ENCODE measurements around the gene EFNA4.

Gene EFNA4

DNA sequence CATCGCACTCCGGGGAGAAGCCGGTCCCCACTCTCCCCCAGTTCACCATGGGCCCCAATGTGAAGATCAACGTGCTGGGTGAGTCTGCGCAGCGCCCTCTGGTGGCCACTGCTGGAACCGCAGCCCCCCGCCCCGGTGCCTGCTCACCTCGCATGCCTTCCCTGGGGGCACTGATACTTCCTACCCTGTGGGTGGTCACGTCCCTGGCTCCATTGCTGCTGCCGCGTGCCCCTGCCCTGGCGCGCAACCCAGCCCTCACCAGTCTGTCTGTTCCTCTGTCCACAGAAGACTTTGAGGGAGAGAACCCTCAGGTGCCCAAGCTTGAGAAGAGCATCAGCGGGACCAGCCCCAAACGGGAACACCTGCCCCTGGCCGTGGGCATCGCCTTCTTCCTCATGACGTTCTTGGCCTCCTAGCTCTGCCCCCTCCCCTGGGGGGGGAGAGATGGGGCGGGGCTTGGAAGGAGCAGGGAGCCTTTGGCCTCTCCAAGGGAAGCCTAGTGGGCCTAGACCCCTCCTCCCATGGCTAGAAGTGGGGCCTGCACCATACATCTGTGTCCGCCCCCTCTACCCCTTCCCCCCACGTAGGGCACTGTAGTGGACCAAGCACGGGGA is 22.7 kb downstream of the EFNA4 start:
- Histone ChIP-seq H3K27ac (ENCODE audit: low read depth, low read length) (no peak overlapping the region), H3K4me3 (ENCODE audit: low read depth in 1 of 2, low read length in 2 of 2) (peak overlapping the region in 1 of 2 donors; percentile 94), H3K9ac (ENCODE audit: low read length) (no peak overlapping the region)

DNA sequence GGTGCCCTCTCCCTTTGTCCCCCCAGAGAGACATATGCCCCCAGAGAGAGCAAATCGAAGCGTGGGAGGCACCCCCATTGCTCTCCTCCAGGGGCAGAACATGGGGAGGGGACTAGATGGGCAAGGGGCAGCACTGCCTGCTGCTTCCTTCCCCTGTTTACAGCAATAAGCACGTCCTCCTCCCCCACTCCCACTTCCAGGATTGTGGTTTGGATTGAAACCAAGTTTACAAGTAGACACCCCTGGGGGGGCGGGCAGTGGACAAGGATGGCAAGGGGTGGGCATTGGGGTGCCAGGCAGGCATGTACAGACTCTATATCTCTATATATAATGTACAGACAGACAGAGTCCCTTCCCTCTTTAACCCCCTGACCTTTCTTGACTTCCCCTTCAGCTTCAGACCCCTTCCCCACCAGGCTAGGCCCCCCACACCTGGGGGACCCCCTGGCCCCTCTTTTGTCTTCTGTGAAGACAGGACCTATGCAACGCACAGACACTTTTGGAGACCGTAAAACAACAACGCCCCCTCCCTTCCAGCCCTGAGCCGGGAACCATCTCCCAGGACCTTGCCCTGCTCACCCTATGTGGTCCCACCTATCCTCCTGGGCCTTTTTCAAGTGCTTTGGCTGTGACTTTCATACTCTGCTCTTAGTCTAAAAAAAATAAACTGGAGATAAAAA is 23.5 kb downstream of the EFNA4 start:
- H3K4me3 ChIP-seq (ENCODE audit: low read depth in 1 of 2, low read length in 2 of 2) = no peak overlapping the region
- no peaks in the 10 kb centered on the region for H3K36me3 ChIP-seq (ENCODE audit: insufficient read depth, low read length)
- H3K27me3 ChIP-seq (ENCODE audit: control insufficient read depth in 1 of 2, insufficient read depth in 2 of 2, low read length in 2 of 2) = peaks cover 23 to 25% of the 10 kb centered on the region in 2 donors
- H3K9ac ChIP-seq (ENCODE audit: low read length) = no peak overlapping the region
- no peak overlapping the region for H3K27ac ChIP-seq (ENCODE audit: low read depth, low read length)
- no peaks in the 10 kb centered on the region for H3K9me3 ChIP-seq (ENCODE audit: low read length)
- peaks cover 27% of the 10 kb centered on the region for H3K4me1 ChIP-seq (ENCODE audit: insufficient read depth, low read length)

More for the DNA sequence above, 22.7 kb downstream of the EFNA4 start:
- H3K9me3 ChIP-seq (ENCODE audit: low read length) = no peaks in the 10 kb centered on the region
- H3K4me1 ChIP-seq (ENCODE audit: insufficient read depth, low read length) = peaks cover 28% of the 10 kb centered on the region
- no peaks in the 10 kb centered on the region for H3K36me3 ChIP-seq (ENCODE audit: insufficient read depth, low read length)
- peaks cover 31% of the 10 kb centered on the region in 2 donors for H3K27me3 ChIP-seq (ENCODE audit: control insufficient read depth in 1 of 2, insufficient read depth in 2 of 2, low read length in 2 of 2)

DNA sequence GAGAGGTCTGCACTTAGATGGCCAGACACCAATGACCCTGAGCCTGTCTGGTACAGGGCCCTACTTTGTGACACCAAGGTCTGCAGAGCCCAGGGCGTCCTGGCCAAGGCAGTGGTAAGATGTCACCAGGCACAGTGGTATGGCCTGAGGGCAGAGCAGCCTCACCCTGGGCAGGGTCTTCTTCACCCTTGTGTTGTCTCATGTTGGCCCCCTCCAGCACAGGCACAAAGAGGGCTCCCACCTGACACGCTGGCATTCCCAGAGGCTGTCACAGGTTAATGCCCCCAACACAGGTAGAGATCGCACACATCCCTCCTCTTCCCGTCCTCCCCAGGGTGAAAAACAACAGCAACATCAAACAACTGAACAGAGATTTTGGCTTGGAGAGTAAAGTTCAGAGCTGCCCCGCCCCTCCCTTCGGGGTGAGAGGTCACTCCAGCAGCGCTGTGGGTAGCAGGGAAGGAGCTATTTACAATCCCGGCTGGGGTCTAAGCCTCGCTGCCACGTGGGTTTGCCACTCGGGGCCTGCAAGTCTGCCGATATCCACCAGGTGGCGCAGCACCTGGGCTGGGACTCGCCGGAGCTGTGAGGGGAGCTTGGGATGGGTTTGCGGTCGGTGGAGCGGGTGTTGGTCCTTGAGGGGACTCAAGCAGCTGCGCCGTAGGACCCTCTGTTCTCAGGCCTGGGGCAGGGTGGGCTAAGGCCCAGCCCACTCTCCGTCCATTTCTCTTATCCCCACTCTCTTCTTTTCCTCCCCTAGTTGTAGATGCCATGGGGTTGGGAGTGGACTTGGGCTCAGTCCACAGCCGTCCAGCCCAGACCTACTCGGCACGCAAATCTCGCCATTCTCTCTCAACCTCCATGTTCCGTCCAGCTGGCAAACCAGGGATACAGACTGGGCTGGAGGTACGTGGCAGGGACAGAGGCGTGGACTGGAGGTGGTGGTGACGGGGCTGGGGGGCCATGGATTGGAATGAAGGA is 27.8 kb downstream of the EFNA4 start:
- Histone ChIP-seq H3K27ac (ENCODE audit: low read depth, low read length) (no peak overlapping the region), H3K4me1 (ENCODE audit: insufficient read depth, low read length) (peaks cover 29% of the 10 kb centered on the region), H3K27me3 (ENCODE audit: control insufficient read depth in 1 of 2, insufficient read depth in 2 of 2, low read length in 2 of 2) (no peaks in the 10 kb centered on the region), H3K9ac (ENCODE audit: low read length) (no peak overlapping the region), H3K9me3 (ENCODE audit: low read length) (no peaks in the 10 kb centered on the region), H3K36me3 (ENCODE audit: insufficient read depth, low read length) (no peaks in the 10 kb centered on the region), H3K4me3 (ENCODE audit: low read depth in 1 of 2, low read length in 2 of 2) (peak overlapping the region in 1 of 2 donors; percentile 5)

DNA sequence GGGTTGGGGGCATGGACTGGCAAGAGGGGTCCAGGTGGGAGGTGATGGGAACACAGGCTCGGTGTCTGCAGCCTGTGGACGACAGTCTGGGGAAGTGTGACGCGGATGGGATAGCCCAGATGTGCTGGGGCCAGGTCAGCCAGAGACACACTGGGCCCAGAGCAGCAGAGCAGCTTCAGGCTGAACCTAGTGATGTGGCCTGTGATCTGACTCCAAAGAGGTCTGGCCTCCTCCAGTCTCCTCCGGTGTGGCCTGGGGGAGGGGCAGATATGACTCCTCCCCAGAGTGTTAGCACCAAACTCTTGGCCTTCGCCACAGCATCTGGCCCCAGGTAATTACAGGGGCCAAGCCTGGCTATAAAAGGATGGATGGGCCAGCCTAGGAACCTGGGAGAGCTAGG is 28.6 kb downstream of the EFNA4 start:
- H3K27me3 ChIP-seq (ENCODE audit: control insufficient read depth in 1 of 2, insufficient read depth in 2 of 2, low read length in 2 of 2) = no peaks in the 10 kb centered on the region
- no peaks in the 10 kb centered on the region for H3K9me3 ChIP-seq (ENCODE audit: low read length)
- no peaks in the 10 kb centered on the region for H3K36me3 ChIP-seq (ENCODE audit: insufficient read depth, low read length)
- H3K4me3 ChIP-seq (ENCODE audit: low read depth in 1 of 2, low read length in 2 of 2) = no peak overlapping the region
- no peak overlapping the region for H3K27ac ChIP-seq (ENCODE audit: low read depth, low read length)
- H3K4me1 ChIP-seq (ENCODE audit: insufficient read depth, low read length) = peaks cover 28% of the 10 kb centered on the region
- H3K9ac ChIP-seq (ENCODE audit: low read length) = no peak overlapping the region

DNA sequence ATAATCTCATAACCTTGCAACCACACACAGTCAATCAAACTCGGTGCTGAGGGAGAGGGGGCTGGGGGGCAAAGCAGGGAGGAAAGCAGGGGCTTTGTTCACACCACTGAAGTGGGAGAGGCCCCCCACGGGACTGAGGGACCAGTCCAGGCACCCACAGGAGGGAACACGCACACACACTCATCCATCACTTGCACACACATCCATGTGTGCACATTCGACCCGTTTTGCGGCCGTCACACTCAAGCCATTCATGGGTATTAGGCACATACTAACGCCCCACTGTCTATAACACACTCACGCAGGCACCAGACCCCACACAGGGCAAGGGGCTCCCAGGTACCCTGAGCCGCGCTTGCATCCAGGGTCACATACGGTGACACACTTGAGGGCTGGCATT is 29.1 kb downstream of the EFNA4 start:
- H3K36me3 ChIP-seq (ENCODE audit: insufficient read depth, low read length) = no peaks in the 10 kb centered on the region
- H3K27ac ChIP-seq (ENCODE audit: low read depth, low read length) = no peak overlapping the region
- H3K4me3 ChIP-seq (ENCODE audit: low read depth in 1 of 2, low read length in 2 of 2) = no peak overlapping the region
- peaks cover 28% of the 10 kb centered on the region for H3K4me1 ChIP-seq (ENCODE audit: insufficient read depth, low read length)
- no peaks in the 10 kb centered on the region for H3K9me3 ChIP-seq (ENCODE audit: low read length)
- H3K9ac ChIP-seq (ENCODE audit: low read length) = no peak overlapping the region
- no peaks in the 10 kb centered on the region for H3K27me3 ChIP-seq (ENCODE audit: control insufficient read depth in 1 of 2, insufficient read depth in 2 of 2, low read length in 2 of 2)

DNA sequence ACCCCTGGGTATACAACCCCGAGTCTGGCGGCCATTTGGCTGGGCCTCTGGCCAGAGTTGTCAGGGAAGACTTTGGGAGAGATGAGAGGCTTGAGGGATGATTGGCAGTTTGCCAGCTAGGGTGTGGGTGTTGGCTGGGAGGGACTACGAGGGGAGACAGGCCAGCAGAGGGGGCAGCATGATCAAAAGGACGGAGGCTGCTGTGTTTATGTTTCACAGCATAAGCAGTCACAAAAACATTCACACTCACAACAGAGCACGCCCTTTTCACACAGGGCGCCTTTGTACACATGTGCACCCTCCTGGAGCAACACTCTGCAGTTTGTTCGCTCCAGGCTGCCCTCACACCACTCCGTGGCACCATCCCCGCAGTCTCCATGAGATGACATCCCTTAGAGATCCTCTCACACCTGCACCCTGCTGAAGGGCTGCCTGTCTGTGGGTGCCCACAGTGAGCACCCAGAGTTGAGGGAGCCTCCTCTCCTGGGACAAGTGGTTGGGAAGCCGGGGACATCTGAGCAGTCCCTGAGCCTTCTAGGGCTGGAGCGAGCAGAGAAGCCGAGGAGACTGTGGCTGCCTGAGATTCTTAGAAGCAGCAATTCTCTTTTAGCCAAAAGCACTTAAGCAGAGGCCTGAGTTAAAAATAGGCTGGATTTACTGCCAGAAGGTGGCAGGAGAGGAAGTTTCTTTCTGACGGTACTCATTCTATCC is 30.5 kb downstream of the EFNA4 start:
- Histone ChIP-seq H3K27ac (ENCODE audit: low read depth, low read length) (peak overlapping the region; percentile 77), H3K4me3 (ENCODE audit: low read depth in 1 of 2, low read length in 2 of 2) (peak overlapping the region; percentile 11 to 26), H3K4me1 (ENCODE audit: insufficient read depth, low read length) (peaks cover 28% of the 10 kb centered on the region), H3K27me3 (ENCODE audit: control insufficient read depth in 1 of 2, insufficient read depth in 2 of 2, low read length in 2 of 2) (no peaks in the 10 kb centered on the region), H3K36me3 (ENCODE audit: insufficient read depth, low read length) (no peaks in the 10 kb centered on the region), H3K9ac (ENCODE audit: low read length) (no peak overlapping the region), H3K9me3 (ENCODE audit: low read length) (no peaks in the 10 kb centered on the region)

DNA sequence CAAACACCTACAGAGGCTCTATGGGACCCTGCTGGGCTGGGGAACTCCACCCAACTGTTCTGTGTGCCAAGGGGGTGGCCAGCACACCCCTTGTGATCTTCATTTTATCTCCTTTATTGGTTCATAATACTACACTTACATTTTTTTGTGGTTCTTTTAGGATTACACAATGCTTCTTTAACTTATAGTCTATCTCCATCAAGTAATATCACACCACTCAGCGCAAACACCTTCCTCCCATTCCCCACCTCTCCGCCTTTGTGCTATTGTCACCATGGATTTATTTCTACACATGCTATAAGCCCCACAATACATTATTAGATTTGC is 31.0 kb downstream of the EFNA4 start:
- Histone ChIP-seq H3K36me3 (ENCODE audit: insufficient read depth, low read length) (no peaks in the 10 kb centered on the region), H3K4me3 (ENCODE audit: low read depth in 1 of 2, low read length in 2 of 2) (peak overlapping the region in 1 of 2 donors; percentile 26), H3K9ac (ENCODE audit: low read length) (no peak overlapping the region), H3K4me1 (ENCODE audit: insufficient read depth, low read length) (peaks cover 28% of the 10 kb centered on the region), H3K27ac (ENCODE audit: low read depth, low read length) (peak overlapping the region; percentile 6), H3K9me3 (ENCODE audit: low read length) (no peaks in the 10 kb centered on the region), H3K27me3 (ENCODE audit: control insufficient read depth in 1 of 2, insufficient read depth in 2 of 2, low read length in 2 of 2) (no peaks in the 10 kb centered on the region)

DNA sequence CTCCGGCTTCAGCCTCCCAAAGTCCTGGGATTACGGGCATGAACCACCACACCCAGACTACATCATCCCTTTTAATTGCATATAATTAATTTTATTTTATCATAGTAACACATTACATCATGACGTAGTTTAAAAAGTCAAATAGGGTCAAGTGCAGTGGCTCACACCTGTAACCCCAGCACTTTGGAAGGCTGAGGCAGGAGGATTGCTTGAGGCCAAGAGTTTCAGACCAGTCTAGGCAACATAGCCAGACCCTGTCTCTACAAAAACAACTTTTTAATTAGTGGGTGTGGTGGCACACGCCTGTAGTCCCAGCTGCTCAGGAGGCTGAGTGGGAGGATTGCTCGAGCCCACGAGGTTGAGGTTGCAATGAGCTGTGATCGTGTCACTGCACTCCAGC is 35.8 kb downstream of the EFNA4 start:
- no peak overlapping the region for H3K9ac ChIP-seq (ENCODE audit: low read length)
- no peak overlapping the region for H3K4me3 ChIP-seq (ENCODE audit: low read depth in 1 of 2, low read length in 2 of 2)
- peaks cover 5% of the 10 kb centered on the region for H3K4me1 ChIP-seq (ENCODE audit: insufficient read depth, low read length)
- H3K27ac ChIP-seq (ENCODE audit: low read depth, low read length) = no peak overlapping the region
- H3K36me3 ChIP-seq (ENCODE audit: insufficient read depth, low read length) = no peaks in the 10 kb centered on the region
- H3K9me3 ChIP-seq (ENCODE audit: low read length) = no peaks in the 10 kb centered on the region
- no peaks in the 10 kb centered on the region for H3K27me3 ChIP-seq (ENCODE audit: control insufficient read depth in 1 of 2, insufficient read depth in 2 of 2, low read length in 2 of 2)

DNA sequence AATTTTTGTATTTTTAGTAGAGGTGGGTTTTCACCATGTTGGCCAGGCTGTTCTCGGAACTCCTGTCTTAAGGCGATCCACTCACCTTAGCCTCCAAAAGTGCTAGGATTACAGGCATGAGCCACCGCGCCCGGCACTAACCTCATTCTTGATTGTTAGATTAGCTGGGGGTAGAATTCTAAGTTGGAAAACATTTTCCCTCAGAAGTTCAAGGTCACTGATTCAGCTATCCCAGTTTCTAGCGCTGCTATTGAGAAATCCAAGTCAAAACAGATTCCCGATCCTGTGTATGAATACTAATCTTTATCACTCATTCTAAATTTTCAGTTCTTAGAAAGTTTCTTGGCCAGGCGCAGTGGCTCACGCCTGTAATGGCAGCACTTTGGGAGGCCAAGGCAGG is 39.8 kb downstream of the EFNA4 start:
- H3K9me3 ChIP-seq (ENCODE audit: low read length) = no peaks in the 10 kb centered on the region
- H3K36me3 ChIP-seq (ENCODE audit: insufficient read depth, low read length) = no peaks in the 10 kb centered on the region
- H3K27me3 ChIP-seq (ENCODE audit: control insufficient read depth in 1 of 2, insufficient read depth in 2 of 2, low read length in 2 of 2) = no peaks in the 10 kb centered on the region
- H3K9ac ChIP-seq (ENCODE audit: low read length) = no peak overlapping the region
- H3K27ac ChIP-seq (ENCODE audit: low read depth, low read length) = no peak overlapping the region
- H3K4me3 ChIP-seq (ENCODE audit: low read depth in 1 of 2, low read length in 2 of 2) = no peak overlapping the region
- H3K4me1 ChIP-seq (ENCODE audit: insufficient read depth, low read length) = no peaks in the 10 kb centered on the region

DNA sequence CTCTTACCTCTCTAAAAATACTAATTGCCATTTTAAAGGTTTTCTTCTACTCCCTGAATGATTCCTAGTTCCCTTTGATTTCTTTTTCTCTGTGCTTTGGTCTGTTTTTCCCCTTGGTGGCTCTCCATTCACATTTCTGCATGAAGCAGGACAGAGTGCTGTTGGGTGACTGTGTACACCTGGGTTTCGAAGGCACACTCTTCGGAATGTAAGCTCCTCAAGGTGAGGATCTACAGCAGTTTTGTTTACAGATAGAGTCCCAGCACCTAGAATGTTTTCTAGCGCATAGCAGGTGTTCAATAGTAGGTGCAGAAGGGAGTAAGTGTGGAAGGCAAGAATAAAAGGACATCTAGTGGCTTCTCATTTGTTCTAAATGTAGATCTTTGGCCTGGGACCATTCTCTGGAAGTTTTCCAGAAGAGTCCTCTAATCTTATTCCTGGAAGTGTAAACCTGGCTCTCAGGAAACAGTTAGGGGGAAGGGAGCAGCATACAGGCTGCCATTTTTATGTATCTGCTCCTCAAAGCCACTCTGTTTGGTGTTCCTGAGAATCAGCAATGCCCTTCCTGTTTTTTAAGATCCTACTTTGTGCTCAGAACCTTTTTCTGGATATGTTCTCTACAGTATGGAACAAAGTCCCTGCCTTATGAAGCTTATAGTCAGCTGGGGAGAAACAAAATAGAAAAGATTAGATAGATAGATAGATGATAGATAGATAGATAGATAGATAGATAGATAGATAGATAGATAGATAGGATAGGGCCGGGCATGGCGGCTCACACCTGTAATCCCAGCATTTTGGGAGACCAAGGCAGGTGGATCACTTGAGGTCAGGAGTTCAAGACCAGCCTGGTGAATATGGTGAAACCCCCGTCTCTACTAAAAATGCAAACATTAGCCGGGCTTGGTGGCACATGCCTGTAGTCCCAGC is 41.3 kb downstream of the EFNA4 start:
- Histone ChIP-seq H3K9ac (ENCODE audit: low read length) (no peak overlapping the region), H3K36me3 (ENCODE audit: insufficient read depth, low read length) (no peaks in the 10 kb centered on the region), H3K4me3 (ENCODE audit: low read depth in 1 of 2, low read length in 2 of 2) (no peak overlapping the region), H3K27me3 (ENCODE audit: control insufficient read depth in 1 of 2, insufficient read depth in 2 of 2, low read length in 2 of 2) (no peaks in the 10 kb centered on the region), H3K4me1 (ENCODE audit: insufficient read depth, low read length) (no peaks in the 10 kb centered on the region), H3K27ac (ENCODE audit: low read depth, low read length) (no peak overlapping the region), H3K9me3 (ENCODE audit: low read length) (no peaks in the 10 kb centered on the region)
